HUES6 (cell line): ENCODE results near the gene AMBRA1.

Experiments used
- H3K27ac ChIP-seq: 2 replicates; pipeline ENCODE4 v1.7.0; 2013; ENCODE audit warnings: low read depth, mild to moderate bottlenecking, low read length, inconsistent platforms
- H3K27me3 ChIP-seq: 2 replicates; pipeline ENCODE4 v1.6.1; 2013; ENCODE audit warnings: low read length; ENCODE audit not compliant: control insufficient read depth, insufficient read depth
- H3K36me3 ChIP-seq: 2 replicates; pipeline ENCODE4 v1.6.1; 2013; ENCODE audit warnings: low read length; ENCODE audit not compliant: control insufficient read depth, insufficient read depth
- H3K4me1 ChIP-seq: 2 replicates; pipeline ENCODE4 v1.6.1; 2013; ENCODE audit warnings: low read length; ENCODE audit not compliant: control insufficient read depth, insufficient read depth
- H3K4me3 ChIP-seq: 2 replicates; pipeline ENCODE4 v1.5.1; 2013; ENCODE audit warnings: low read depth, low read length
- H3K9ac ChIP-seq: one replicate; pipeline ENCODE4 v1.6.1; 2013; ENCODE audit warnings: mild to moderate bottlenecking, low read length
- H3K9me3 ChIP-seq: 2 replicates; pipeline ENCODE4 v1.6.1; 2013; ENCODE audit warnings: low read depth, low read length; ENCODE audit not compliant: control insufficient read depth, insufficient read depth

The AMBRA1 gene

GRCh38 chr11:46407635-46408034 is 186.2 kb downstream of the AMBRA1 start:
- no peak overlapping the region for H3K9ac ChIP-seq

GRCh38 chr11:46404476-46405017 is 189.3 kb downstream of the AMBRA1 start:
- Histone ChIP-seq H3K27ac (no peak overlapping the region), H3K27me3 (no peaks in the 10 kb centered on the region), H3K4me1 (no peaks in the 10 kb centered on the region), H3K9me3 (no peaks in the 10 kb centered on the region), H3K36me3 (peaks cover 47% of the 10 kb centered on the region), H3K9ac (no peak overlapping the region), H3K4me3 (no peak overlapping the region)

More at GRCh38 chr11:46407635-46408034, 186.2 kb downstream of the AMBRA1 start:
- no peaks in the 10 kb centered on the region for H3K9me3 ChIP-seq
- H3K27me3 ChIP-seq: no peaks in the 10 kb centered on the region
- no peak overlapping the region for H3K27ac ChIP-seq
- peaks cover 52% of the 10 kb centered on the region for H3K36me3 ChIP-seq
- H3K4me1 ChIP-seq: peaks cover 2% of the 10 kb centered on the region; the same call in 1 of the 2 replicates
- H3K4me3 ChIP-seq: no peak overlapping the region

GRCh38 chr11:46402957-46403902 is 190.6 kb downstream of the AMBRA1 start:
- Histone ChIP-seq H3K9me3 (no peaks in the 10 kb centered on the region), H3K27me3 (no peaks in the 10 kb centered on the region), H3K4me3 (no peak overlapping the region), H3K4me1 (no peaks in the 10 kb centered on the region), H3K9ac (no peak overlapping the region), H3K27ac (no peak overlapping the region), H3K36me3 (peaks cover 36% of the 10 kb centered on the region)

- H3K9me3 ChIP-seq: no peaks in the 10 kb centered on the region
- H3K9ac ChIP-seq: no peak overlapping the region
- no peak overlapping the region for H3K27ac ChIP-seq
- peaks cover 23% of the 10 kb centered on the region for H3K36me3 ChIP-seq
- no peak overlapping the region for H3K4me3 ChIP-seq
- 0 out of 2 replicates have a peak, but pooled peaks cover 3% of the 10 kb centered on the region for H3K4me1 ChIP-seq
- peaks cover 11% of the 10 kb centered on the region for H3K27me3 ChIP-seq
Measured at GRCh38 chr11:46397526-46397925, 196.3 kb downstream of the AMBRA1 start.

- H3K4me3 ChIP-seq: no peak overlapping the region
- H3K9ac ChIP-seq: no peak overlapping the region
- H3K27ac ChIP-seq: no peak overlapping the region
- peaks cover 21% of the 10 kb centered on the region for H3K4me1 ChIP-seq
- peaks cover 18% of the 10 kb centered on the region for H3K36me3 ChIP-seq
- H3K9me3 ChIP-seq: no peaks in the 10 kb centered on the region
- H3K27me3 ChIP-seq: peaks cover 47% of the 10 kb centered on the region
Measured at GRCh38 chr11:46393759-46394158, 200.1 kb downstream of the AMBRA1 start.

- H3K27ac ChIP-seq: no peak overlapping the region
Measured at GRCh38 chr11:46393231-46393616, 200.6 kb downstream of the AMBRA1 start.

GRCh38 chr11:46392421-46393230 is 201.2 kb downstream of the AMBRA1 start:
- Histone ChIP-seq H3K27me3 (peaks cover 58% of the 10 kb centered on the region), H3K9ac (no peak overlapping the region), H3K4me1 (peaks cover 32% of the 10 kb centered on the region), H3K9me3 (no peaks in the 10 kb centered on the region), H3K4me3 (peak overlapping the region; percentile 77), H3K36me3 (peaks cover 13% of the 10 kb centered on the region), H3K27ac (no peak overlapping the region)

More at GRCh38 chr11:46393231-46393616, 200.6 kb downstream of the AMBRA1 start:
- Histone ChIP-seq H3K4me1 (peaks cover 26% of the 10 kb centered on the region), H3K27me3 (peaks cover 52% of the 10 kb centered on the region), H3K9ac (no peak overlapping the region), H3K36me3 (peaks cover 18% of the 10 kb centered on the region), H3K9me3 (no peaks in the 10 kb centered on the region), H3K4me3 (peak overlapping the region; percentile 77)

- Histone ChIP-seq H3K9me3 (no peaks in the 10 kb centered on the region), H3K27ac (no peak within 1 kb of the TSS), H3K9ac (no peak within 1 kb of the TSS), H3K36me3 (peaks cover 5% of the 10 kb centered on the region), H3K4me1 (peaks cover 37% of the 10 kb centered on the region), H3K4me3 (peak within 1 kb of the TSS; percentile 77), H3K27me3 (peaks cover 66% of the 10 kb centered on the region)
Measured at GRCh38 chr11:46391578-46392420, 202.0 kb downstream of the AMBRA1 start, which contains the start of gene CHRM4. Gene CHRM4, minus strand, starts transcription at chr11:46391776. Its CDS starts 5,219 bp downstream, at chr11:46386557.

- no peaks in the 10 kb centered on the region for H3K9me3 ChIP-seq
- no peaks in the 10 kb centered on the region for H3K36me3 ChIP-seq
- peaks cover 37% of the 10 kb centered on the region for H3K4me1 ChIP-seq
- H3K9ac ChIP-seq: no peak overlapping the region
- H3K27me3 ChIP-seq: peaks cover 72% of the 10 kb centered on the region
- no peak overlapping the region for H3K27ac ChIP-seq
- peak overlapping the region; percentile 77 for H3K4me3 ChIP-seq
Measured at GRCh38 chr11:46391186-46391577, 202.6 kb downstream of the AMBRA1 start.
